Activated T-cell treated with anti-CD3 and anti-CD28 coated beads, Interleukin-2, amount 50 U/mL, for 24 hours (primary cell): ENCODE measurements around the gene G6PC3.
"Not testable (repeated sequence)": the region's sequence is repeated elsewhere in the genome, so short reads cannot be mapped to it uniquely, and the experiment has no call there.

Experiments
- DNase-seq: peaks from one replicate; pipeline ENCODE4 v3.0.0-alpha.2; 2020
- H3K27ac Mint-ChIP-seq: 2 replicates; pipeline ENCODE4 v1.8.0; 2020; ENCODE audit warnings: mild to moderate bottlenecking, mixed read lengths
- H3K27me3 Mint-ChIP-seq: 2 replicates; pipeline ENCODE4 v1.8.0; 2020; ENCODE audit warnings: mixed read lengths
- H3K36me3 Mint-ChIP-seq: 2 replicates; pipeline ENCODE4 v1.8.0; 2020; ENCODE audit warnings: low read depth, mixed read lengths
- H3K4me1 Mint-ChIP-seq: 2 replicates; pipeline ENCODE4 v1.8.0; 2020; ENCODE audit warnings: low read depth, mixed read lengths
- H3K4me3 Mint-ChIP-seq: 2 replicates; pipeline ENCODE4 v1.8.0; 2020; ENCODE audit warnings: mild to moderate bottlenecking, moderate library complexity, mixed read lengths
- H3K9me3 Mint-ChIP-seq: 2 replicates; pipeline ENCODE4 v1.8.0; 2020; ENCODE audit warnings: mixed read lengths

G6PC3 gene

GRCh38 chr17:44115585-44116415 is 45.3 kb downstream of the G6PC3 start:
- peak; percentile 53 for DNase-seq
- H3K27me3 Mint-ChIP-seq, result no peaks in the 10 kb centered on the region
- no peaks in the 10 kb centered on the region for H3K9me3 Mint-ChIP-seq
- H3K27ac Mint-ChIP-seq, result no peak overlapping the region
- no peak overlapping the region for H3K4me3 Mint-ChIP-seq
- peaks cover 38% of the 10 kb centered on the region for H3K4me1 Mint-ChIP-seq
- peaks cover 2% of the 10 kb centered on the region for H3K36me3 Mint-ChIP-seq

GRCh38 chr17:44117351-44117750 is 46.8 kb downstream of the G6PC3 start:
- no peak for DNase-seq
- Mint-ChIP-seq H3K4me3 (no peak overlapping the region), H3K36me3 (peaks cover 2% of the 10 kb centered on the region), H3K9me3 (no peaks in the 10 kb centered on the region), H3K27ac (no peak overlapping the region), H3K4me1 (peaks cover 32% of the 10 kb centered on the region), H3K27me3 (no peaks in the 10 kb centered on the region)

- Mint-ChIP-seq H3K27me3 (no peaks in the 10 kb centered on the region), H3K36me3 (peaks cover 5% of the 10 kb centered on the region), H3K9me3 (no peaks in the 10 kb centered on the region), H3K4me3 (no peak overlapping the region), H3K4me1 (peaks cover 29% of the 10 kb centered on the region), H3K27ac (no peak overlapping the region)
- no peak for DNase-seq
Observed at GRCh38 chr17:44118427-44119050, 48.0 kb downstream of the G6PC3 start.

GRCh38 chr17:44119062-44119461 is 48.5 kb downstream of the G6PC3 start:
- H3K4me3 Mint-ChIP-seq, result no peak overlapping the region
- no peak for DNase-seq
- H3K27ac Mint-ChIP-seq, result no peak overlapping the region
- no peaks in the 10 kb centered on the region for H3K9me3 Mint-ChIP-seq
- no peaks in the 10 kb centered on the region for H3K27me3 Mint-ChIP-seq
- peaks cover 33% of the 10 kb centered on the region for H3K4me1 Mint-ChIP-seq
- peaks cover 7% of the 10 kb centered on the region for H3K36me3 Mint-ChIP-seq

- H3K9me3 Mint-ChIP-seq, result no peaks in the 10 kb centered on the region
- H3K27me3 Mint-ChIP-seq, result no peaks in the 10 kb centered on the region
- no peak overlapping the region for H3K4me3 Mint-ChIP-seq
- DNase-seq, result no peak
- H3K36me3 Mint-ChIP-seq, result peaks cover 7% of the 10 kb centered on the region
- no peak overlapping the region for H3K27ac Mint-ChIP-seq
- peaks cover 35% of the 10 kb centered on the region for H3K4me1 Mint-ChIP-seq
Observed at GRCh38 chr17:44119798-44120197, 49.3 kb downstream of the G6PC3 start.

- not testable (repeated sequence) for H3K27ac Mint-ChIP-seq, H3K36me3 Mint-ChIP-seq, H3K27me3 Mint-ChIP-seq, H3K9me3 Mint-ChIP-seq, H3K4me3 Mint-ChIP-seq, DNase-seq
- peaks cover 35% of the 10 kb centered on the region for H3K4me1 Mint-ChIP-seq
Observed at GRCh38 chr17:44120281-44120680, 49.7 kb downstream of the G6PC3 start.

- DNase-seq, result no peak
- H3K27ac Mint-ChIP-seq, result no peak overlapping the region
- no peaks in the 10 kb centered on the region for H3K27me3 Mint-ChIP-seq
- H3K4me1 Mint-ChIP-seq, result peaks cover 35% of the 10 kb centered on the region
- peaks cover 7% of the 10 kb centered on the region for H3K36me3 Mint-ChIP-seq
- no peak overlapping the region for H3K4me3 Mint-ChIP-seq
- H3K9me3 Mint-ChIP-seq, result no peaks in the 10 kb centered on the region
Observed at GRCh38 chr17:44120851-44121605, 50.5 kb downstream of the G6PC3 start.

- Mint-ChIP-seq H3K36me3 (peaks cover 5% of the 10 kb centered on the region), H3K4me1 (peaks cover 35% of the 10 kb centered on the region), H3K27me3 (no peaks in the 10 kb centered on the region), H3K4me3 (peak overlapping the region; percentile 84), H3K9me3 (no peaks in the 10 kb centered on the region), H3K27ac (peak overlapping the region; percentile 73)
- no peak for DNase-seq
Observed at GRCh38 chr17:44121997-44122815, 51.7 kb downstream of the G6PC3 start.

- Mint-ChIP-seq H3K4me3 (peak overlapping the region; percentile 84), H3K27me3 (no peaks in the 10 kb centered on the region), H3K36me3 (peaks cover 5% of the 10 kb centered on the region), H3K4me1 (peaks cover 35% of the 10 kb centered on the region), H3K27ac (peak overlapping the region; percentile 73), H3K9me3 (no peaks in the 10 kb centered on the region)
- no peak for DNase-seq
Observed at GRCh38 chr17:44122816-44123355, 52.4 kb downstream of the G6PC3 start.

GRCh38 chr17:44123356-44124117 is 53.0 kb downstream of the G6PC3 start, which contains the start of gene HDAC5:
Gene HDAC5, minus strand, starts transcription at chr17:44123641. Its CDS starts 6,126 bp downstream, at chr17:44117515.
- H3K4me3 Mint-ChIP-seq, result peak within 1 kb of the TSS; percentile 91
- H3K9me3 Mint-ChIP-seq, result no peaks in the 10 kb centered on the region
- peaks cover 5% of the 10 kb centered on the region for H3K36me3 Mint-ChIP-seq
- no peaks in the 10 kb centered on the region for H3K27me3 Mint-ChIP-seq
- peak within 1 kb of the TSS; percentile 99 for H3K27ac Mint-ChIP-seq
- peak; percentile 99 for DNase-seq
- H3K4me1 Mint-ChIP-seq, result peaks cover 35% of the 10 kb centered on the region

GRCh38 chr17:44124118-44124438 is 53.5 kb downstream of the G6PC3 start:
- Mint-ChIP-seq H3K27ac (peak overlapping the region; percentile 99), H3K4me3 (peak overlapping the region; percentile 91), H3K36me3 (peaks cover 5% of the 10 kb centered on the region), H3K9me3 (no peaks in the 10 kb centered on the region), H3K4me1 (peaks cover 33% of the 10 kb centered on the region), H3K27me3 (no peaks in the 10 kb centered on the region)
- no peak for DNase-seq
